HepG2 (cell line): ENCODE measurements around the gene SLCO4A1. TPM values are rescaled to one million over a fixed set of nuclear protein-coding genes. Genes with fewer than 3 reads are reported as not detected.
A peak's percentile ranks its signal among the peaks of the same experiment; 100 is the strongest.

ENCODE experiments used
- ATAC-seq: fragments of 200-7000 bp; cut with Tn5 transposase; 3 replicates; pipeline ENCODE4 v1.9.1; 2020; ENCODE audit warnings: mild to moderate bottlenecking, moderate library complexity
- BruUV-seq: library from RNA; stranded (reverse); fragments of 400-500 nt; replicated peaks from 2 replicates; lab custom pipeline; 2021; lab: Mats Ljungman, UMichigan
- CTCF ChIA-PET: fragments of 300-600 bp; formaldehyde crosslinking; extraction: SDS; loops from one replicate; lab custom pipeline; 2021; ENCODE audit warnings: low total read pairs, inconsistent platforms, low intra/inter-chr PET ratio; lab: Yijun Ruan, JAX
- POLR2A ChIA-PET: fragments of 350-600 bp; sonication (Branson Sonifier 250); formaldehyde crosslinking; loops from one replicate; lab custom pipeline; 2020; ENCODE audit warnings: antibody characterized with exemption, inconsistent platforms; lab: Yijun Ruan, JAX
- DNase-seq: peaks from one replicate; pipeline ENCODE4 v3.0.0-alpha.2; 2015; ENCODE audit warnings: low spot score
- FAIRE-seq: peaks from 3 replicates; lab custom pipeline; 2011; peaks lifted over from hg19 to GRCh38; lab: Jason Lieb, UNC
- H2AFZ ChIP-seq: one replicate; pipeline ENCODE4 v1.6.1; 2011; ENCODE audit warnings: low read length, inconsistent platforms
- H3K27ac ChIP-seq: fragments of 300-600 bp; 3 replicates; pipeline ENCODE4 v1.8.0; 2011; ENCODE audit warnings: mixed run types, mild to moderate bottlenecking, mixed read lengths, low read length, inconsistent platforms; ENCODE audit not compliant: insufficient read depth; ENCODE audit errors: extremely low read length
- H3K27me3 ChIP-seq, 2 experiments: fragments of 200-600 bp in 1 of 2; 2 replicates in 1 of 2; 3 replicates in 1 of 2; pipeline versions ENCODE4 v1.6.0 to v1.8.0; 2011; ENCODE audit warnings: low read length in 2 of 2, mild to moderate bottlenecking in 2 of 2, moderate library complexity in 2 of 2, inconsistent platforms in 1 of 2; ENCODE audit not compliant: insufficient read depth in 2 of 2, control insufficient read depth in 1 of 2
- H3K36me3 ChIP-seq, 2 experiments: fragments of 200-600 bp in 1 of 2; replicated peaks in 1 of 2; 2 replicates in 1 of 2; 3 replicates in 1 of 2; pipeline versions ENCODE4 v1.5.1 to v1.8.0; 2011; ENCODE audit warnings: low read length in 2 of 2, inconsistent platforms in 1 of 2; ENCODE audit not compliant: insufficient read depth in 2 of 2, control insufficient read depth in 1 of 2
- H3K4me1 ChIP-seq: 2 replicates; pipeline ENCODE4 v1.5.1; 2012; ENCODE audit warnings: low read length, inconsistent platforms; ENCODE audit not compliant: insufficient read depth
- H3K4me2 ChIP-seq: 2 replicates; pipeline ENCODE4 v1.6.0; 2011; ENCODE audit warnings: low read depth, low read length, inconsistent platforms
- H3K4me3 ChIP-seq, 3 experiments: fragments of 200-600 bp in 1 of 3; sonication (generic), shearing (Covaris generic) in 1 of 3; replicated peaks in 1 of 3; 2 replicates each; pipeline ENCODE4 v1.5.1; 2011 to 2016; ENCODE audit warnings: low read length in 3 of 3, inconsistent platforms in 2 of 3, low read depth in 2 of 3, mild to moderate bottlenecking in 2 of 3, control low read depth in 1 of 3, mixed read lengths in 1 of 3; ENCODE audit not compliant: insufficient read depth in 1 of 3
- H3K79me2 ChIP-seq: one replicate; pipeline ENCODE4 v1.6.1; 2011; ENCODE audit warnings: low read length, inconsistent platforms; ENCODE audit not compliant: insufficient read depth
- H3K9ac ChIP-seq: 2 replicates; pipeline ENCODE4 v1.6.0; 2011; ENCODE audit warnings: mild to moderate bottlenecking, low read depth, low read length, inconsistent platforms; ENCODE audit not compliant: insufficient read depth
- H3K9me3 ChIP-seq: 2 replicates; pipeline ENCODE4 v1.5.1; 2012; ENCODE audit warnings: mild to moderate bottlenecking, low read length
- H4K20me1 ChIP-seq: 2 replicates; pipeline ENCODE4 v1.6.0; 2011; ENCODE audit warnings: inconsistent platforms, mild to moderate bottlenecking, low read length, moderate library complexity; ENCODE audit not compliant: insufficient read depth
- FOXM1 ChIP-seq: sonication (generic); formaldehyde crosslinking; IDR thresholded peaks from 2 replicates; pipeline ENCODE4 v1.5.0; 2020; ENCODE audit warnings: missing genetic modification reagents
- RBAK ChIP-seq: sonication (generic); formaldehyde crosslinking; IDR thresholded peaks from 2 replicates; pipeline ENCODE4 v1.5.1; 2020; ENCODE audit warnings: mild to moderate bottlenecking, missing genetic modification reagents
- TSC22D2 ChIP-seq: sonication (generic); formaldehyde crosslinking; IDR thresholded peaks from 2 replicates; pipeline ENCODE4 v1.5.1; 2020; ENCODE audit warnings: missing genetic modification reagents, mild to moderate bottlenecking, borderline replicate concordance
- WGBS: methylation state at CpG from one replicate; pipeline ENCODE4 v1.1.6; 2017; ENCODE audit warnings: low lambda C conversion rate; 5-methylcytosine and 5-hydroxymethylcytosine counted together
- in situ Hi-C: cut with HindIII; loops from 2 replicates; pipeline ENCODE4 v1.10.0; 2017; ENCODE audit warnings: low pct_unique_long_range_greater_than_20kb; ENCODE audit not compliant: extremely low pct_ligation_motif_present
- intact Hi-C: fragments of 100-400 bp; cut with micrococcal nuclease; formaldehyde crosslinking; loops from one replicate; pipeline ENCODE4 v1.10.0; 2022; ENCODE audit not compliant: unreplicated experiment
- polyA plus RNA-seq, 8 experiments: library from polyadenylated mRNA; depleted of rRNA in 3 of 8; stranded (reverse) in 7 of 8; unstranded in 1 of 8; fragments of >200 nt; fragmentation: Illumina TruSeq in 4 of 8; extraction: Trizol in 4 of 8; gene quantifications; 2 replicates each; pipeline versions ENCODE4 v1.2.1 to v1.2.3, GENCODE V29; 2011 to 2016; ENCODE audit warnings: low read depth in 4 of 8, missing spikeins in 1 of 8, mixed read lengths in 1 of 8; ENCODE audit not compliant: insufficient read depth in 1 of 8
- total RNA-seq, 5 experiments: library from RNA; depleted of rRNA; stranded (reverse); fragments of >200 nt; fragmentation: Illumina TruSeq; extraction: Trizol; gene quantifications; 2 replicates each; pipeline ENCODE4 v1.2.3, GENCODE V29; 2016; ENCODE audit warnings: low read depth in 1 of 5
- TF ChIP-seq, protein P1 (sequence below): sonication (generic); formaldehyde crosslinking; IDR thresholded peaks from 2 replicates; pipeline ENCODE4 v1.9.0; 2021; ENCODE audit warnings: missing genetic modification reagents, mild to moderate bottlenecking, borderline replicate concordance
- TF ChIP-seq, protein P2 (sequence below): sonication (generic); formaldehyde crosslinking; conservative IDR thresholded peaks from 2 replicates; pipeline ENCODE4 v1.8.1; 2023; ENCODE audit warnings: missing genetic modification reagents
- TF ChIP-seq, protein P3 (sequence below): sonication (generic); formaldehyde crosslinking; IDR thresholded peaks from 2 replicates; pipeline ENCODE4 v1.4.0; 2020; ENCODE audit warnings: mild to moderate bottlenecking, missing genetic modification reagents

Gene SLCO4A1
- total and polyA plus RNA-seq, 2 of the 13 experiments (the other 11 are each of a cell fraction or from before 2014, with no cell fraction given): 55.5 to 112 TPM

DNA sequence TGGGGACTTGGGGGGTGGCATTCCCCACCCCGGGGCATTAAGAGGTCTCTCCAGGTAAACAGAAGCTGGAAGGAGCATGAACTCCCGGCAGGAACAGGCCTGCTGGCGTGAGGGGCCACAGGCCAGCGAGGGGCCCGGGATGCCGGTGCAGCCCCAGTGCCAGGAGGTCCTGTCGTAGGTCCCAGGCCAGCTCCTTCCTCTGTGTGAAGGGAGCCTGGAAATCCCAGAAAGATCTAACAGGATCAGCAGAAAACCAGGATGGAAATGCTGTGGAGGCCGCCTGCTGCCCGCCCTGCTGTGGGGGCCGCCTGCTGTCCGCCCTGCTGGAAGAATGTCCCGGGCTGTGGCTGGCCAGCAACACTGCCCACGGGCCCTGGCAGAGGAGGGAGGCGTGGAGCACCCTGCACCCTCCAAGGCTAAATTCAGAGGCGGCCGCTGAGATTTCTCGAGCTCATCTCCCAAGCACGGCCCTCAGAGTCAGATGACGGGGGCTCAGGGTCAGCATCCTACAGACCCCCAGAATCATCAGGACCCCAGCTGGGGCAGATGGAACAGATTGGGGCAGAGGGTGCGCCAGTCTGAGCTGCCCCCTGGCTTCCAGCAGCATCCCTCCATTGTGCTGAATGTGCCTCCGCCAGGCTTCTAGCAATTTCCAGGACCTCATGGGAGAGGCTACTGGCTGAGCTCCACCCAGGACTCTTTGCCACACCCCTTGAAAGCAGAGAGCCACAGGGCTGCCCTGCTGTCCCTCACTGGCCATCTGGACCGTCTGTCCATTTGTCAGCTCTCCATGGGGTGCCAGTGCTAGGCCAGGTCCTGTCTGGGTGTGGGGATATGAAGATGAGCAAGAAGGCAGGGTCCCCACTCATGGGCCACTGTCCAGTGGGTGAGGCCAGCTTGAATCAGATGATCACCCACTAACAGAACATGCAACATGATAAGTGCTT, 32.2 kb upstream of the SLCO4A1 start (continued):
- TF ChIP-seq, protein P1, sequence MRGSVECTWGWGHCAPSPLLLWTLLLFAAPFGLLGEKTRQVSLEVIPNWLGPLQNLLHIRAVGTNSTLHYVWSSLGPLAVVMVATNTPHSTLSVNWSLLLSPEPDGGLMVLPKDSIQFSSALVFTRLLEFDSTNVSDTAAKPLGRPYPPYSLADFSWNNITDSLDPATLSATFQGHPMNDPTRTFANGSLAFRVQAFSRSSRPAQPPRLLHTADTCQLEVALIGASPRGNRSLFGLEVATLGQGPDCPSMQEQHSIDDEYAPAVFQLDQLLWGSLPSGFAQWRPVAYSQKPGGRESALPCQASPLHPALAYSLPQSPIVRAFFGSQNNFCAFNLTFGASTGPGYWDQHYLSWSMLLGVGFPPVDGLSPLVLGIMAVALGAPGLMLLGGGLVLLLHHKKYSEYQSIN (CRISPR knock-in tag): no peak
- TF ChIP-seq, all 625 proteins: peak for 0

DNA sequence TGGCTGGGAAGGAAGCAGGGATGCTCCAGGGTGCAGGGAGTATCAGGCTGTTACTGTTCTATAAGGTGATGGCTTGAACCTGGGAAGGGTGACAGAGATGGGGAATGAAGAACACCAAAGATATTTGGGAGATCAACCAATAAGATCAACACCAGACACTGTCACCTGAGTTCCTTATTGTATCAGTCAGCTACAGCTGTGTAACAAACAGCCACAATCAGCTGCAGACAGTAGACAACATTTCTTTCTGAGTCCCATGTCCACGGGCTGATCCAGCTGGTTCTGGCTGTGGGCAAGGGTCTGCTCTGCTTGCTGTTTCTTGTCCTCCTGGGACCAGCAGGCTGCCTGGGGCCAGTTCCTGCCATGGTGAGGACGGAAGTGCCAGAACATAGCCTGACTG, 31.3 kb upstream of the SLCO4A1 start:
- ChIA-PET CTCF (no interaction called here), POLR2A (no interaction called here)
- no peaks in the 10 kb centered on the region for H3K9me3 ChIP-seq
- no peak overlapping the region for H2AFZ ChIP-seq
- no TSS peak for BruUV-seq
- no peak overlapping the region for H3K9ac ChIP-seq
- no peak overlapping the region for H3K4me2 ChIP-seq
- no peak overlapping the region for H3K27ac ChIP-seq
- no peak for FAIRE-seq
- H3K36me3 ChIP-seq: no peaks in the 10 kb centered on the region
- H4K20me1 ChIP-seq: no peaks in the 10 kb centered on the region; the same call in 1 of the 2 replicates
- peaks cover 16 to 92% of the 10 kb centered on the region in 2 experiments for H3K27me3 ChIP-seq
- TF ChIP-seq TSC22D2 (CRISPR knock-in tag) (no peak), RBAK (CRISPR knock-in tag) (peak; percentile 98), FOXM1 (no peak)
- TF ChIP-seq, protein P2, sequence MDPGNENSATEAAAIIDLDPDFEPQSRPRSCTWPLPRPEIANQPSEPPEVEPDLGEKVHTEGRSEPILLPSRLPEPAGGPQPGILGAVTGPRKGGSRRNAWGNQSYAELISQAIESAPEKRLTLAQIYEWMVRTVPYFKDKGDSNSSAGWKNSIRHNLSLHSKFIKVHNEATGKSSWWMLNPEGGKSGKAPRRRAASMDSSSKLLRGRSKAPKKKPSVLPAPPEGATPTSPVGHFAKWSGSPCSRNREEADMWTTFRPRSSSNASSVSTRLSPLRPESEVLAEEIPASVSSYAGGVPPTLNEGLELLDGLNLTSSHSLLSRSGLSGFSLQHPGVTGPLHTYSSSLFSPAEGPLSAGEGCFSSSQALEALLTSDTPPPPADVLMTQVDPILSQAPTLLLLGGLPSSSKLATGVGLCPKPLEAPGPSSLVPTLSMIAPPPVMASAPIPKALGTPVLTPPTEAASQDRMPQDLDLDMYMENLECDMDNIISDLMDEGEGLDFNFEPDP: no peak
- TF ChIP-seq, protein P3, sequence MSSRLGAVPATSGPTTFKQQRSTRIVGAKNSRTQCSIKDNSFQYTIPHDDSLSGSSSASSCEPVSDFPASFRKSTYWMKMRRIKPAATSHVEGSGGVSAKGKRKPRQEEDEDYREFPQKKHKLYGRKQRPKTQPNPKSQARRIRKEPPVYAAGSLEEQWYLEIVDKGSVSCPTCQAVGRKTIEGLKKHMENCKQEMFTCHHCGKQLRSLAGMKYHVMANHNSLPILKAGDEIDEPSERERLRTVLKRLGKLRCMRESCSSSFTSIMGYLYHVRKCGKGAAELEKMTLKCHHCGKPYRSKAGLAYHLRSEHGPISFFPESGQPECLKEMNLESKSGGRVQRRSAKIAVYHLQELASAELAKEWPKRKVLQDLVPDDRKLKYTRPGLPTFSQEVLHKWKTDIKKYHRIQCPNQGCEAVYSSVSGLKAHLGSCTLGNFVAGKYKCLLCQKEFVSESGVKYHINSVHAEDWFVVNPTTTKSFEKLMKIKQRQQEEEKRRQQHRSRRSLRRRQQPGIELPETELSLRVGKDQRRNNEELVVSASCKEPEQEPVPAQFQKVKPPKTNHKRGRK: no peak
- in situ Hi-C loops: no loop called here
- intact Hi-C loops: no loop called here
- no peak for ATAC-seq
- H3K4me1 ChIP-seq: peaks cover 9% of the 10 kb centered on the region
- H3K79me2 ChIP-seq: no peaks in the 10 kb centered on the region
- WGBS: 37% methylated on average over 2 of the region's 2 CpGs
- no peak for DNase-seq
- H3K4me3 ChIP-seq: no peak overlapping the region
